Panc1 (cell line): ENCODE results near the gene EDAR.

Source experiments
- POLR2AphosphoS5 ChIP-seq: IDR thresholded peaks from 2 replicates; pipeline ENCODE4 v1.6.1; 2012; ENCODE audit warnings: mild to moderate bottlenecking, low read depth, low read length, moderate library complexity
- SIN3A ChIP-seq: IDR thresholded peaks from 2 replicates; pipeline ENCODE4 v1.6.1; 2012; ENCODE audit warnings: low read depth, mild to moderate bottlenecking, low read length, moderate library complexity, borderline replicate concordance; ENCODE audit not compliant: insufficient read depth
- TCF7L2 ChIP-seq: IDR thresholded peaks from 2 replicates; pipeline ENCODE4 v1.6.1; 2011; ENCODE audit warnings: mild to moderate bottlenecking, low read depth, low read length, inconsistent platforms
- TF ChIP-seq, protein P1 (sequence below): fragments of 450-650 bp; IDR thresholded peaks from 2 replicates; pipeline ENCODE4 v1.5.1; 2017; ENCODE audit warnings: mild to moderate bottlenecking

DNA sequence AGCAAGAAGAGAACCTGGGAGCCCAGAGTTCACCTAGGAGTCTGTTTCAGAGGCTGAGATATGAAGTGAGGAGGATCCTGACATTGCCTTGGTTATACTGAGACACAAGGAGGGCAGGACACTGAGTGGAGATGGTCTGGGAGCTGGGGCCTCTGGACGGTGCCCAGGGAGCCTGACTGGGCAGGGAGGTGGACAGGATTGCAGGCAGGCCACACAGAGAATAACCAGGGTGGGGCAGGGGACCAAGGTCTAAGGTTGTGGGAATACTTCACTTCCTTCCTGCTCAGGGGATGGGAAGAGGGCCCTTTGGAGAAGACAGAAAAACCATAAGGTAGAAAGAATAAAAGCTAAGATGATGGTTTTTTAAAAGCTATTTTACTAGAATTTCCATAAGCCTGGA lies 18.7 kb downstream of the EDAR start:
- TF ChIP-seq POLR2AphosphoS5 = no peak
- TF ChIP-seq, protein P1, sequence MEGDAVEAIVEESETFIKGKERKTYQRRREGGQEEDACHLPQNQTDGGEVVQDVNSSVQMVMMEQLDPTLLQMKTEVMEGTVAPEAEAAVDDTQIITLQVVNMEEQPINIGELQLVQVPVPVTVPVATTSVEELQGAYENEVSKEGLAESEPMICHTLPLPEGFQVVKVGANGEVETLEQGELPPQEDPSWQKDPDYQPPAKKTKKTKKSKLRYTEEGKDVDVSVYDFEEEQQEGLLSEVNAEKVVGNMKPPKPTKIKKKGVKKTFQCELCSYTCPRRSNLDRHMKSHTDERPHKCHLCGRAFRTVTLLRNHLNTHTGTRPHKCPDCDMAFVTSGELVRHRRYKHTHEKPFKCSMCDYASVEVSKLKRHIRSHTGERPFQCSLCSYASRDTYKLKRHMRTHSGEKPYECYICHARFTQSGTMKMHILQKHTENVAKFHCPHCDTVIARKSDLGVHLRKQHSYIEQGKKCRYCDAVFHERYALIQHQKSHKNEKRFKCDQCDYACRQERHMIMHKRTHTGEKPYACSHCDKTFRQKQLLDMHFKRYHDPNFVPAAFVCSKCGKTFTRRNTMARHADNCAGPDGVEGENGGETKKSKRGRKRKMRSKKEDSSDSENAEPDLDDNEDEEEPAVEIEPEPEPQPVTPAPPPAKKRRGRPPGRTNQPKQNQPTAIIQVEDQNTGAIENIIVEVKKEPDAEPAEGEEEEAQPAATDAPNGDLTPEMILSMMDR = no peak
- TF ChIP-seq TCF7L2 = no peak
- no peak for TF ChIP-seq SIN3A
